ENCODE data around the gene A2M. TPM values are rescaled to one million over a fixed set of nuclear protein-coding genes. Genes with fewer than 3 reads are reported as not detected.

Gene A2M
- total and polyA plus RNA-seq, 2 experiments from 2014 or later: 0.92 TPM; not detected in 1

DNA sequence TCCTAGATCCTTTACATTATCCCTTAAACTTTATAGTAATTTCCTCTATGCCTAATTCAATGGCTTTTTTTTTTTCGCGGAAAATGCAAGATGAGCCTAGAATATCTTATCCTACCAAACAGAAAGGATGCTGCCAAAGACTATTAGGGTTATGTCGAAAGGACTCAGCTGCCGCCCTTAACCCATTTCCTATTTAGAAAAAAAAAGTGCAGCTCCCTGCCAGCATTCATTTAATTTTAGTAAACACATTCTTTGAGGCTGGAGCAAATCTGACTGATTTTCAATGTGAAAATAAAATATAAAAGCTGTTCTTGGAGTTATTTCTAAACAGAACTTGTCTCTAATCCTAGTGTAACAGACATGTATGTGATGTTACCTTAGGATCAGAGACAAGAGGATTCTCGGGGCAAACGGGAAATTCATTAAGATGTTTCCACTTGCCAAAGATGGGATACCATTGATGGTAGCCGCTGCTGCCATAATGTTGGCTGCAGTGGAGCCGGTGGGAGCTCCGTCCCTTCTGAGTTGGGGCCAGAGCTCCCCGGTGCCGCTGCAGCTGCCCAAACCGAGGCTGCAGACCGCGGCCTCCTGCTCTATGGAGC is 8.2 kb upstream of the A2M start (continued):
- TF ChIP-seq CREB1 (CRISPR knock-in tag; IDR thresholded peaks at IDR 0.05; ENCODE audit: low read depth) (no peak), NANOG (IDR thresholded peaks at IDR 0.05; ENCODE audit: borderline replicate concordance) (no peak), ZNF114 (CRISPR knock-in tag; IDR thresholded peaks at IDR 0.05) (no peak), EZH2 (IDR thresholded peaks at IDR 0.05; ENCODE audit: low read depth, unreplicated experiment) (no peak)
- TF ChIP-seq, protein P1, sequence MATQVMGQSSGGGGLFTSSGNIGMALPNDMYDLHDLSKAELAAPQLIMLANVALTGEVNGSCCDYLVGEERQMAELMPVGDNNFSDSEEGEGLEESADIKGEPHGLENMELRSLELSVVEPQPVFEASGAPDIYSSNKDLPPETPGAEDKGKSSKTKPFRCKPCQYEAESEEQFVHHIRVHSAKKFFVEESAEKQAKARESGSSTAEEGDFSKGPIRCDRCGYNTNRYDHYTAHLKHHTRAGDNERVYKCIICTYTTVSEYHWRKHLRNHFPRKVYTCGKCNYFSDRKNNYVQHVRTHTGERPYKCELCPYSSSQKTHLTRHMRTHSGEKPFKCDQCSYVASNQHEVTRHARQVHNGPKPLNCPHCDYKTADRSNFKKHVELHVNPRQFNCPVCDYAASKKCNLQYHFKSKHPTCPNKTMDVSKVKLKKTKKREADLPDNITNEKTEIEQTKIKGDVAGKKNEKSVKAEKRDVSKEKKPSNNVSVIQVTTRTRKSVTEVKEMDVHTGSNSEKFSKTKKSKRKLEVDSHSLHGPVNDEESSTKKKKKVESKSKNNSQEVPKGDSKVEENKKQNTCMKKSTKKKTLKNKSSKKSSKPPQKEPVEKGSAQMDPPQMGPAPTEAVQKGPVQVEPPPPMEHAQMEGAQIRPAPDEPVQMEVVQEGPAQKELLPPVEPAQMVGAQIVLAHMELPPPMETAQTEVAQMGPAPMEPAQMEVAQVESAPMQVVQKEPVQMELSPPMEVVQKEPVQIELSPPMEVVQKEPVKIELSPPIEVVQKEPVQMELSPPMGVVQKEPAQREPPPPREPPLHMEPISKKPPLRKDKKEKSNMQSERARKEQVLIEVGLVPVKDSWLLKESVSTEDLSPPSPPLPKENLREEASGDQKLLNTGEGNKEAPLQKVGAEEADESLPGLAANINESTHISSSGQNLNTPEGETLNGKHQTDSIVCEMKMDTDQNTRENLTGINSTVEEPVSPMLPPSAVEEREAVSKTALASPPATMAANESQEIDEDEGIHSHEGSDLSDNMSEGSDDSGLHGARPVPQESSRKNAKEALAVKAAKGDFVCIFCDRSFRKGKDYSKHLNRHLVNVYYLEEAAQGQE (IDR thresholded peaks at IDR 0.05; ENCODE audit: unreplicated experiment): no peak

DNA sequence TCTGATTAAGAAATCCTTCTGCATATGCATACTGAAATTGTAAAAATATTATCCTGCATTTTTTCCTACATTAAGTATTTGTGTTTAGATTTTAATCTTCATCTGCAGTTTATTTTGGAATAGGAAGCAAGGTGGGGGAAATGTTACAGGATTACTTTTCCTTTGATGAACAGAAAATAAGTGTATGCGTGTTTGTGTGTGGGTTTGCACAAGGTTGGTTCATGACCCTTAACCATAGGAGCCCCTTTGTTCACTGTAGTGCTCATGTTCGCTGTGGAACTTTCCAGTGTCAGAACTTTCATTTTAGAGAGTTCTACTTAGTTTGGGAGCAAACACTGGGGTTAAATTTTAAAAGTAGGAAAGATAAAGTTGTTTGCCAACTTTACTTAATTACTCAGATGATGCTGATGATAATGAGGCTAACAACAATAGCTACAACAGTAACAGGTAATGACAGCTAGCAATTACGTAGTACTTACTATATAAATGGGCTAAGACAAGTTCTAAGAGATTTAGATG is 6.4 kb upstream of the A2M start:
- Histone ChIP-seq H3F3A (replicated peaks; ENCODE audit: low read depth) (no peaks in the 10 kb centered on the region), H2AFZ (no peak overlapping the region), H3K79me2 (replicated peaks; ENCODE audit: insufficient read depth) (no peaks in the 10 kb centered on the region), H3K9me2 (ENCODE audit: insufficient read depth) (no peaks in the 10 kb centered on the region), H3K4me2 (no peak overlapping the region), H3K4me1 (ENCODE audit: insufficient read depth) (no peaks in the 10 kb centered on the region), H3K4me3 (no peak overlapping the region), H3K36me3 (ENCODE audit: insufficient read depth) (no peaks in the 10 kb centered on the region), H4K20me1 (replicated peaks; ENCODE audit: insufficient read depth) (no peaks in the 10 kb centered on the region), H3K27ac (ENCODE audit: low read depth) (no peak overlapping the region), H3K27me3 (ENCODE audit: insufficient read depth) (no peaks in the 10 kb centered on the region)
- DNase-seq (ENCODE audit: low spot score) (no peak), ATAC-seq (no peak)
- Mint-ChIP-seq H3K36me3 (ENCODE audit: low read depth) (no peaks in the 10 kb centered on the region; the same call in 2 of the 3 replicates), H3K9me3 (no peaks in the 10 kb centered on the region), H3K4me1 (peaks cover 3% of the 10 kb centered on the region; the same call in 2 of the 3 replicates), H3K27me3 (ENCODE audit: insufficient read depth, low read depth, poor library complexity) (no peaks in the 10 kb centered on the region), H3K27ac (no peak overlapping the region), H3K4me3 (no peak overlapping the region)
- TF ChIP-seq, protein P2, sequence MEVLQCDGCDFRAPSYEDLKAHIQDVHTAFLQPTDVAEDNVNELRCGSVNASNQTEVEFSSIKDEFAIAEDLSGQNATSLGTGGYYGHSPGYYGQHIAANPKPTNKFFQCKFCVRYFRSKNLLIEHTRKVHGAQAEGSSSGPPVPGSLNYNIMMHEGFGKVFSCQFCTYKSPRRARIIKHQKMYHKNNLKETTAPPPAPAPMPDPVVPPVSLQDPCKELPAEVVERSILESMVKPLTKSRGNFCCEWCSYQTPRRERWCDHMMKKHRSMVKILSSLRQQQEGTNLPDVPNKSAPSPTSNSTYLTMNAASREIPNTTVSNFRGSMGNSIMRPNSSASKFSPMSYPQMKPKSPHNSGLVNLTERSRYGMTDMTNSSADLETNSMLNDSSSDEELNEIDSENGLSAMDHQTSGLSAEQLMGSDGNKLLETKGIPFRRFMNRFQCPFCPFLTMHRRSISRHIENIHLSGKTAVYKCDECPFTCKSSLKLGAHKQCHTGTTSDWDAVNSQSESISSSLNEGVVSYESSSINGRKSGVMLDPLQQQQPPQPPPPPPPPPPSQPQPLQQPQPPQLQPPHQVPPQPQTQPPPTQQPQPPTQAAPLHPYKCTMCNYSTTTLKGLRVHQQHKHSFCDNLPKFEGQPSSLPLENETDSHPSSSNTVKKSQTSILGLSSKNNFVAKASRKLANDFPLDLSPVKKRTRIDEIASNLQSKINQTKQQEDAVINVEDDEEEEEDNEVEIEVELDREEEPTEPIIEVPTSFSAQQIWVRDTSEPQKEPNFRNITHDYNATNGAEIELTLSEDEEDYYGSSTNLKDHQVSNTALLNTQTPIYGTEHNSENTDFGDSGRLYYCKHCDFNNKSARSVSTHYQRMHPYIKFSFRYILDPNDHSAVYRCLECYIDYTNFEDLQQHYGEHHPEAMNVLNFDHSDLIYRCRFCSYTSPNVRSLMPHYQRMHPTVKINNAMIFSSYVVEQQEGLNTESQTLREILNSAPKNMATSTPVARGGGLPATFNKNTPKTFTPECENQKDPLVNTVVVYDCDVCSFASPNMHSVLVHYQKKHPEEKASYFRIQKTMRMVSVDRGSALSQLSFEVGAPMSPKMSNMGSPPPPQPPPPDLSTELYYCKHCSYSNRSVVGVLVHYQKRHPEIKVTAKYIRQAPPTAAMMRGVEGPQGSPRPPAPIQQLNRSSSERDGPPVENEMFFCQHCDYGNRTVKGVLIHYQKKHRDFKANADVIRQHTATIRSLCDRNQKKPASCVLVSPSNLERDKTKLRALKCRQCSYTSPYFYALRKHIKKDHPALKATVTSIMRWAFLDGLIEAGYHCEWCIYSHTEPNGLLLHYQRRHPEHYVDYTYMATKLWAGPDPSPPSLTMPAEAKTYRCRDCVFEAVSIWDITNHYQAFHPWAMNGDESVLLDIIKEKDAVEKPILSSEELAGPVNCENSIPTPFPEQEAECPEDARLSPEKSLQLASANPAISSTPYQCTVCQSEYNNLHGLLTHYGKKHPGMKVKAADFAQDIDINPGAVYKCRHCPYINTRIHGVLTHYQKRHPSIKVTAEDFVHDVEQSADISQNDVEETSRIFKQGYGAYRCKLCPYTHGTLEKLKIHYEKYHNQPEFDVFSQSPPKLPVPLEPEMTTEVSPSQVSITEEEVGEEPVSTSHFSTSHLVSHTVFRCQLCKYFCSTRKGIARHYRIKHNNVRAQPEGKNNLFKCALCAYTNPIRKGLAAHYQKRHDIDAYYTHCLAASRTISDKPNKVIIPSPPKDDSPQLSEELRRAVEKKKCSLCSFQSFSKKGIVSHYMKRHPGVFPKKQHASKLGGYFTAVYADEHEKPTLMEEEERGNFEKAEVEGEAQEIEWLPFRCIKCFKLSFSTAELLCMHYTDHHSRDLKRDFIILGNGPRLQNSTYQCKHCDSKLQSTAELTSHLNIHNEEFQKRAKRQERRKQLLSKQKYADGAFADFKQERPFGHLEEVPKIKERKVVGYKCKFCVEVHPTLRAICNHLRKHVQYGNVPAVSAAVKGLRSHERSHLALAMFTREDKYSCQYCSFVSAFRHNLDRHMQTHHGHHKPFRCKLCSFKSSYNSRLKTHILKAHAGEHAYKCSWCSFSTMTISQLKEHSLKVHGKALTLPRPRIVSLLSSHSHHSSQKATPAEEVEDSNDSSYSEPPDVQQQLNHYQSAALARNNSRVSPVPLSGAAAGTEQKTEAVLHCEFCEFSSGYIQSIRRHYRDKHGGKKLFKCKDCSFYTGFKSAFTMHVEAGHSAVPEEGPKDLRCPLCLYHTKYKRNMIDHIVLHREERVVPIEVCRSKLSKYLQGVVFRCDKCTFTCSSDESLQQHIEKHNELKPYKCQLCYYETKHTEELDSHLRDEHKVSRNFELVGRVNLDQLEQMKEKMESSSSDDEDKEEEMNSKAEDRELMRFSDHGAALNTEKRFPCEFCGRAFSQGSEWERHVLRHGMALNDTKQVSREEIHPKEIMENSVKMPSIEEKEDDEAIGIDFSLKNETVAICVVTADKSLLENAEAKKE (CRISPR knock-in tag; IDR thresholded peaks at IDR 0.05): no peak
- TF ChIP-seq CREB1 (CRISPR knock-in tag; IDR thresholded peaks at IDR 0.05; ENCODE audit: low read depth) (no peak), ZNF114 (CRISPR knock-in tag; IDR thresholded peaks at IDR 0.05) (no peak), EZH2phosphoT487 (IDR thresholded peaks at IDR 0.05; ENCODE audit: unreplicated experiment) (no peak), STAT1 (IDR thresholded peaks at IDR 0.05; ENCODE audit: unreplicated experiment) (no peak), JUNB (IDR thresholded peaks at IDR 0.05; ENCODE audit: unreplicated experiment) (no peak)
- TF ChIP-seq, protein P3, sequence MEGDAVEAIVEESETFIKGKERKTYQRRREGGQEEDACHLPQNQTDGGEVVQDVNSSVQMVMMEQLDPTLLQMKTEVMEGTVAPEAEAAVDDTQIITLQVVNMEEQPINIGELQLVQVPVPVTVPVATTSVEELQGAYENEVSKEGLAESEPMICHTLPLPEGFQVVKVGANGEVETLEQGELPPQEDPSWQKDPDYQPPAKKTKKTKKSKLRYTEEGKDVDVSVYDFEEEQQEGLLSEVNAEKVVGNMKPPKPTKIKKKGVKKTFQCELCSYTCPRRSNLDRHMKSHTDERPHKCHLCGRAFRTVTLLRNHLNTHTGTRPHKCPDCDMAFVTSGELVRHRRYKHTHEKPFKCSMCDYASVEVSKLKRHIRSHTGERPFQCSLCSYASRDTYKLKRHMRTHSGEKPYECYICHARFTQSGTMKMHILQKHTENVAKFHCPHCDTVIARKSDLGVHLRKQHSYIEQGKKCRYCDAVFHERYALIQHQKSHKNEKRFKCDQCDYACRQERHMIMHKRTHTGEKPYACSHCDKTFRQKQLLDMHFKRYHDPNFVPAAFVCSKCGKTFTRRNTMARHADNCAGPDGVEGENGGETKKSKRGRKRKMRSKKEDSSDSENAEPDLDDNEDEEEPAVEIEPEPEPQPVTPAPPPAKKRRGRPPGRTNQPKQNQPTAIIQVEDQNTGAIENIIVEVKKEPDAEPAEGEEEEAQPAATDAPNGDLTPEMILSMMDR (conservative IDR thresholded peaks at IDR 0.05; ENCODE audit: low read depth in 2 of 2): no peak

Measured in GM23338 (cell line).